Fibroblast of the conjunctiva (primary cell): ENCODE results near the gene SMAP2.

Source experiments
- DNase-seq: peaks from one replicate; pipeline ENCODE4 v3.0.0-alpha.2; 2010; ENCODE audit warnings: low read depth

Gene SMAP2

GRCh38 chr1:40390857-40391256 is 17.3 kb downstream of the SMAP2 start:
- no peak for DNase-seq

- no peak for DNase-seq
Measured at GRCh38 chr1:40391688-40392145, 18.2 kb downstream of the SMAP2 start.

- peak; percentile 66 for DNase-seq
Measured at GRCh38 chr1:40392221-40392620, 18.7 kb downstream of the SMAP2 start.

GRCh38 chr1:40393173-40393572 is 19.6 kb downstream of the SMAP2 start:
- no peak for DNase-seq

- no peak for DNase-seq
Measured at GRCh38 chr1:40394491-40395172, 21.1 kb downstream of the SMAP2 start.

- DNase-seq, result no peak
Measured at GRCh38 chr1:40395190-40396175, 22.0 kb downstream of the SMAP2 start.

GRCh38 chr1:40396420-40396819 is 22.9 kb downstream of the SMAP2 start:
- no peak for DNase-seq

- no peak for DNase-seq
Measured at GRCh38 chr1:40397258-40397657, 23.7 kb downstream of the SMAP2 start.

- DNase-seq, result no peak
Measured at GRCh38 chr1:40399984-40400704, 26.6 kb downstream of the SMAP2 start.

- DNase-seq, result no peak
Measured at GRCh38 chr1:40401473-40402201, 28.1 kb downstream of the SMAP2 start.

- peak; percentile 63 for DNase-seq
Measured at GRCh38 chr1:40404670-40405462, 31.3 kb downstream of the SMAP2 start.

- DNase-seq, result no peak
Measured at GRCh38 chr1:40405812-40406211, 32.3 kb downstream of the SMAP2 start.

- DNase-seq, result no peak
Measured at GRCh38 chr1:40407453-40407852, 33.9 kb downstream of the SMAP2 start.

- DNase-seq, result no peak
Measured at GRCh38 chr1:40409467-40409866, 35.9 kb downstream of the SMAP2 start.

GRCh38 chr1:40411294-40411693 is 37.8 kb downstream of the SMAP2 start:
- no peak for DNase-seq

- DNase-seq, result no peak
Measured at GRCh38 chr1:40411843-40412242, 38.3 kb downstream of the SMAP2 start.

- DNase-seq, result no peak
Measured at GRCh38 chr1:40413527-40414252, 40.2 kb downstream of the SMAP2 start.

- DNase-seq, result no peak
Measured at GRCh38 chr1:40414331-40414730, 40.8 kb downstream of the SMAP2 start.

GRCh38 chr1:40416709-40417108 is 43.2 kb downstream of the SMAP2 start:
- DNase-seq, result no peak
